SK-N-SH (cell line): ENCODE data around the gene SLC34A3. TPM values are rescaled to one million over a fixed set of nuclear protein-coding genes. Genes with fewer than 3 reads are reported as not detected.

ENCODE experiments used
- CTCF ChIA-PET: fragments of 300-600, 350-600 bp; formaldehyde crosslinking; extraction: SDS; loops from one replicate; lab custom pipeline; 2021; lab: Yijun Ruan, JAX
- POLR2A ChIA-PET: fragments of 350-600 bp; sonication (Branson Sonifier 250); formaldehyde crosslinking; extraction: SDS; loops from one replicate; lab custom pipeline; 2020; ENCODE audit warnings: antibody characterized with exemption, inconsistent platforms; lab: Yijun Ruan, JAX
- DNase-seq: peaks from one replicate; pipeline ENCODE4 v3.0.0; 2012
- H2AFZ ChIP-seq: fragments of 200-600 bp; sonication (generic); 2 replicates; pipeline ENCODE4 v1.8.1; 2016; ENCODE audit warnings: antibody characterized with exemption, mild to moderate bottlenecking, low read depth
- H3F3A ChIP-seq: fragments of 200-600 bp; sonication (generic); replicated peaks from 2 replicates; pipeline ENCODE3; 2016; ENCODE audit warnings: antibody characterized with exemption, mild to moderate bottlenecking; ENCODE audit not compliant: insufficient read depth
- H3K27ac ChIP-seq, 2 experiments: fragments of 200-500 bp in 1 of 2; fragments of 200-600 bp in 1 of 2; sonication (Bioruptor generic) in 1 of 2; sonication (generic), shearing (Covaris generic) in 1 of 2; 2 replicates each; pipeline versions ENCODE4 v1.5.1 to v1.6.1; 2014 to 2016; ENCODE audit warnings: low read depth in 2 of 2, inconsistent platforms in 1 of 2, low read length in 1 of 2, mild to moderate bottlenecking in 1 of 2, mixed read lengths in 1 of 2
- H3K27me3 ChIP-seq: fragments of 200-600 bp; sonication (generic), shearing (Covaris generic); 2 replicates; pipeline ENCODE4 v1.6.1; 2016; ENCODE audit warnings: mixed run types; ENCODE audit not compliant: insufficient read depth
- H3K36me3 ChIP-seq, 2 experiments: fragments of 200-500 bp in 1 of 2; fragments of 200-600 bp in 1 of 2; sonication (Bioruptor generic) in 1 of 2; sonication (generic) in 1 of 2; replicated peaks in 1 of 2; 2 replicates each; pipeline versions ENCODE3 to v1.5.1; 2014 to 2016; ENCODE audit warnings: low read length in 1 of 2, mild to moderate bottlenecking in 1 of 2; ENCODE audit not compliant: insufficient read depth in 2 of 2, control insufficient read depth in 1 of 2
- H3K4me1 ChIP-seq, 2 experiments: fragments of 200-500 bp in 1 of 2; fragments of 200-600 bp in 1 of 2; sonication (Bioruptor generic) in 1 of 2; sonication (generic), shearing (Covaris generic) in 1 of 2; 2 replicates each; pipeline versions ENCODE4 v1.5.1 to v1.6.1; 2014 to 2016; ENCODE audit warnings: low read depth in 1 of 2, low read length in 1 of 2, mixed run types in 1 of 2; ENCODE audit not compliant: insufficient read depth in 2 of 2, control insufficient read depth in 1 of 2
- H3K4me2 ChIP-seq: fragments of 200-600 bp; sonication (generic), shearing (Covaris generic); 2 replicates; pipeline ENCODE4 v1.6.1; 2017; ENCODE audit warnings: mixed run types
- H3K4me3 ChIP-seq, 2 experiments: fragments of 200-500 bp in 1 of 2; fragments of 200-600 bp in 1 of 2; sonication (Bioruptor generic) in 1 of 2; sonication (generic), shearing (Covaris generic) in 1 of 2; 2 replicates each; pipeline versions ENCODE4 v1.5.1 to v1.8.1; 2014 to 2016; ENCODE audit warnings: low read depth in 2 of 2, inconsistent platforms in 1 of 2, low read length in 1 of 2, mild to moderate bottlenecking in 1 of 2, mixed read lengths in 1 of 2, moderate library complexity in 1 of 2
- H3K79me2 ChIP-seq: fragments of 200-600 bp; sonication (generic); 2 replicates; pipeline ENCODE4 v1.8.1; 2017; ENCODE audit warnings: mild to moderate bottlenecking; ENCODE audit not compliant: insufficient read depth
- H3K9ac ChIP-seq: fragments of 200-600 bp; sonication (generic); 2 replicates; pipeline ENCODE4 v1.6.1; 2017; ENCODE audit warnings: mixed run types
- H3K9me2 ChIP-seq: fragments of 200-600 bp; sonication (generic); 2 replicates; pipeline ENCODE4 v1.6.1; 2017; ENCODE audit warnings: mixed run types
- H3K9me3 ChIP-seq: fragments of 200-600 bp; sonication (generic); 2 replicates; pipeline ENCODE4 v1.6.1; 2017; ENCODE audit warnings: mixed run types, mild to moderate bottlenecking, moderate library complexity
- H4K20me1 ChIP-seq: fragments of 200-600 bp; sonication (generic); 2 replicates; pipeline ENCODE4 v1.6.1; 2017; ENCODE audit warnings: mild to moderate bottlenecking, mixed run types; ENCODE audit not compliant: insufficient read depth
- CHD2 ChIP-seq: fragments of 150-350 bp; IDR thresholded peaks from 2 replicates; pipeline ENCODE4 v1.6.1; 2018; ENCODE audit warnings: low read length; ENCODE audit not compliant: partially characterized antibody
- ELF1 ChIP-seq: IDR thresholded peaks from 2 replicates; pipeline ENCODE4 v1.4.0; 2012
- JUND ChIP-seq: IDR thresholded peaks from 2 replicates; pipeline ENCODE4 v1.4.0; 2012
- MEF2A ChIP-seq: IDR thresholded peaks from 2 replicates; pipeline ENCODE4 v1.4.0; 2012; ENCODE audit warnings: low read depth, borderline replicate concordance
- MXI1 ChIP-seq: IDR thresholded peaks from 2 replicates; pipeline ENCODE4 v1.6.1; 2012; ENCODE audit warnings: mild to moderate bottlenecking, low read depth, low read length, improper control_type of control experiment
- RAD21 ChIP-seq: IDR thresholded peaks from 2 replicates; pipeline ENCODE4 v1.6.1; 2012; ENCODE audit warnings: mild to moderate bottlenecking, low read length
- TAF1 ChIP-seq: IDR thresholded peaks from 2 replicates; pipeline ENCODE4 v1.6.1; 2012; ENCODE audit warnings: low read depth, mild to moderate bottlenecking, low read length, moderate library complexity, borderline replicate concordance
- WGBS: methylation state at CpG from one replicate; pipeline ENCODE4 v1.1.6; 2017; ENCODE audit warnings: low lambda C conversion rate; 5-methylcytosine and 5-hydroxymethylcytosine counted together
- polyA plus RNA-seq, 3 experiments: library from polyadenylated mRNA; depleted of rRNA; stranded (reverse); fragments of >200 nt; gene quantifications; 2 replicates each; pipeline ENCODE4 v1.2.3, GENCODE V29; 2012
- TF ChIP-seq, protein P1 (sequence below): IDR thresholded peaks from 2 replicates; pipeline ENCODE4; 2012
- TF ChIP-seq, protein P2 (sequence below): IDR thresholded peaks from 2 replicates; pipeline ENCODE4 v1.4.0; 2012; ENCODE audit warnings: low read depth, borderline replicate concordance

Gene SLC34A3
- polyA plus RNA-seq, 1 of the 3 experiments (the other 2 are of a cell fraction), result not detected

DNA sequence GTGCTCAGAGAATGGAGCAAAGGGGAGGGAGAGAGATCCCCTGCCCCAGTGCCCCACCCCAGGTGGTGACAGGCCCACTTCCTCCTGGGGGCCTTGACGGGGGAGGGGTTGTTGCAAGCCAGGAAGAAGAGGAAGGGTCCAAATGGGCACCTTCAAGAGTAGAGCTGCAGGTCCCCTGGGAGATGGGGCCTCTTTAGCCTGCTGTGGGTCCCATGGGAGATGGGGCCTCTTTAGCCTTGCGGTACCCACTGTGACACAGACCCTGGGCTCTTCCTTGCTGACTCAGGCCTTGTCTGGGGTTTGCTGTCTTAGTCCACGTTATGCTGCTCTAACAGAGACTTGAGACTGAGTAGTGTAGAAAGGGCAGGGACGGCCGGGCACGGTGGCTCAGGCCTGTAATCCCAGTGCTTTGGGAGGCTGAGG is 37.2 kb downstream of the SLC34A3 start:
- ChIA-PET POLR2A (interaction anchor here (1.1 kb wide), 1 partner anchor 27 kb away, joined by 3 read pairs; no protein-coding TSS in a partner anchor), CTCF (interaction anchor here (1.0 to 1.5 kb wide), 3 partner anchors 12 to 31 kb away, joined by 3 to 7 read pairs (median 6); no protein-coding TSS in a partner anchor)
- H3F3A ChIP-seq, result no peaks in the 10 kb centered on the region

DNA sequence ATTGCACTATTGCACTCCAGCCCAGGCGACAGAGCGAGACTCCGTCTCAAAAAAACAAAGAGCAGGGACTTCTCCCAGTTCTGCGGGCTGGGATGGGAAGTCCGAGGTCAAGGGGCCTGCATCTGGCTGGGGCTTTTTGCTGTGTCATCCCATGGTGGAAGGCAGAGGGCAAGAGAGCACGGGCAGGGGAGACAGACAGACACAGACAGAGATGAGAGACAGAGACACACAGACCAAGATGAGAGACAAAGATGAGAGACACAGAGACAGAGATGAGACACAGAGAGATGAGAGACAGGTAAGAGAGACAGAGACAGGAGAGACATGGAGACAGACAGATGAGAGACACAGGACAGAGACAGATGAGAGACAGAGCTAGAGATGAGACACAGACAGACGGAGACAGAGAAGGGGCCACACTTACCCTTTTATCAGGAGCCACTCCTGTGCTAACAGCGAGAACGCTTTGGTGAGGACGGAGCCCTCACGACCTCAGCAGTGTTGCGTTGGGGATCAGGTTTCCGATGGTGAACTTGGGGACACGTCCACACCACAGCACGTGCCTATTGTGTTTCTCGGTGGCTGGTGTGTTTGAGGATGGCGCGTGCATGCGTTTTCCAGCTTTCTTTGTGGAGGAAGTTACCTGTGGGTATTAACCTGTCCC is 38.0 kb downstream of the SLC34A3 start:
- no peaks in the 10 kb centered on the region for H3K9me3 ChIP-seq
- H2AFZ ChIP-seq, result no peak overlapping the region
- no peak overlapping the region for H3K4me3 ChIP-seq
- no peak overlapping the region for H3K27ac ChIP-seq
- no peaks in the 10 kb centered on the region for H3K27me3 ChIP-seq
- H3K36me3 ChIP-seq, result peaks cover 19 to 50% of the 10 kb centered on the region in 2 experiments
- CTCF ChIA-PET, result interaction anchor here (0.6 to 1.7 kb wide), 3 partner anchors 11 to 130 kb away, joined by 3 to 6 read pairs (median 6); no protein-coding TSS in a partner anchor
- H3K9me2 ChIP-seq, result no peaks in the 10 kb centered on the region
- peaks cover 3% of the 10 kb centered on the region for H3F3A ChIP-seq
- 0 out of 2 replicates have a peak, but pooled peaks cover 3% of the 10 kb centered on the region for H4K20me1 ChIP-seq
- DNase-seq, result no peak
- WGBS, result 90% methylated on average over 19 of the region's 19 CpGs
- no peak for TF ChIP-seq RAD21
- no peak for TF ChIP-seq ELF1
- TF ChIP-seq TAF1, result no peak
- TF ChIP-seq, protein P1, sequence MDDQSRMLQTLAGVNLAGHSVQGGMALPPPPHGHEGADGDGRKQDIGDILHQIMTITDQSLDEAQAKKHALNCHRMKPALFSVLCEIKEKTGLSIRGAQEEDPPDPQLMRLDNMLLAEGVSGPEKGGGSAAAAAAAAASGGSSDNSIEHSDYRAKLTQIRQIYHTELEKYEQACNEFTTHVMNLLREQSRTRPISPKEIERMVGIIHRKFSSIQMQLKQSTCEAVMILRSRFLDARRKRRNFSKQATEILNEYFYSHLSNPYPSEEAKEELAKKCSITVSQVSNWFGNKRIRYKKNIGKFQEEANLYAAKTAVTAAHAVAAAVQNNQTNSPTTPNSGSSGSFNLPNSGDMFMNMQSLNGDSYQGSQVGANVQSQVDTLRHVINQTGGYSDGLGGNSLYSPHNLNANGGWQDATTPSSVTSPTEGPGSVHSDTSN, result no peak
- TF ChIP-seq, protein P2, sequence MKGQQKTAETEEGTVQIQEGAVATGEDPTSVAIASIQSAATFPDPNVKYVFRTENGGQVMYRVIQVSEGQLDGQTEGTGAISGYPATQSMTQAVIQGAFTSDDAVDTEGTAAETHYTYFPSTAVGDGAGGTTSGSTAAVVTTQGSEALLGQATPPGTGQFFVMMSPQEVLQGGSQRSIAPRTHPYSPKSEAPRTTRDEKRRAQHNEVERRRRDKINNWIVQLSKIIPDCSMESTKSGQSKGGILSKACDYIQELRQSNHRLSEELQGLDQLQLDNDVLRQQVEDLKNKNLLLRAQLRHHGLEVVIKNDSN, result no peak
- no peak for TF ChIP-seq CHD2
- no peak for TF ChIP-seq JUND
- TF ChIP-seq MXI1, result no peak
- TF ChIP-seq, all 33 proteins: peak for 0
- Histone ChIP-seq H3K4me2 (no peak overlapping the region), H3K4me1 (no peaks in the 10 kb centered on the region; a peak in 1 of 4 replicates), H3K9ac (no peak overlapping the region), H3K79me2 (no peaks in the 10 kb centered on the region)
- POLR2A ChIA-PET, result no interaction called here

More for the DNA sequence above, 37.2 kb downstream of the SLC34A3 start:
- no peaks in the 10 kb centered on the region for H4K20me1 ChIP-seq
- H2AFZ ChIP-seq, result no peak overlapping the region
- no peak overlapping the region for H3K4me3 ChIP-seq
- 96% methylated on average over 6 of the region's 6 CpGs for WGBS
- no peak for DNase-seq
- H3K36me3 ChIP-seq, result peaks cover 19 to 48% of the 10 kb centered on the region in 2 experiments
- TF ChIP-seq MEF2A, result no peak
- H3K9ac ChIP-seq, result no peak overlapping the region
- H3K27me3 ChIP-seq, result no peaks in the 10 kb centered on the region
- H3K27ac ChIP-seq, result no peak overlapping the region
- H3K79me2 ChIP-seq, result no peaks in the 10 kb centered on the region
- H3K9me2 ChIP-seq, result no peaks in the 10 kb centered on the region
- no peaks in the 10 kb centered on the region for H3K4me1 ChIP-seq
- no peak overlapping the region for H3K4me2 ChIP-seq
- no peaks in the 10 kb centered on the region for H3K9me3 ChIP-seq
